Measurements from ENCODE around the gene PCDHGA5.
"Not testable (repeated sequence)": the region's sequence is repeated elsewhere in the genome, so short reads cannot be mapped to it uniquely, and the experiment has no call there.

The PCDHGA5 gene

DNA sequence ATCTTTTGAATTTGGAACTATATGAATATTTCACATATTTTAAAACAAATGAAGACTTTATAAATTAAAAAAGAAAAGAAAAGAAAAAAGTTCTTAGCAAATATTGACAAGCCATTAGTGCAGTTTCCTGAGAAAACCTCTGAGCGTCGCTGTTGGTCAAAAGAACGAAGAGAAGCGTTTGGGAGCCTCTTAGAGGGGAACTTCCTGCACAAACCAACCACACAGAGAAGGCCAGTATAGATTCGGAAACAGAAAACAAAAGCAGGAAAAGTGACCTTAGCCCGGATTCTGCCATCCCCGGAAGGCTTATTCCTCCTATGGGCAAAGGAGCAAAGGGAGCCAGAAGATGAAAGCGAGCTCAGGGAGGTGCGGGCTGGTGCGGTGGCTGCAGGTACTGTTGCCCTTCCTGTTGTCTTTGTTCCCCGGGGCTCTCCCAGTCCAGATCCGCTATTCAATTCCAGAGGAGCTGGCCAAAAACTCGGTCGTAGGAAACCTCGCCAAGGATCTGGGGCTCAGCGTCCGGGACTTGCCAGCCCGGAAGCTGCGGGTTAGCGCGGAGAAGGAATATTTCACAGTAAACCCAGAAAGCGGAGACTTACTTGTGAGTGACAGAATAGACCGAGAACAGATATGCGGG lies 4.1 kb upstream of the PCDHGA5 start, which contains the start of gene PCDHGB2:
PCDHGB2 (plus strand) TSS at position 205 of the 637 bp plus-strand sequence; CDS start at position 347, 142 bp downstream.
- ATAC-seq (replicated peaks) (peak; percentile 54), DNase-seq (peak in 1 of 3 experiments; percentile 20)
- Mint-ChIP-seq H3K36me3 (ENCODE audit: insufficient read depth) (peaks cover 13% of the 10 kb centered on the region), H3K27ac (peak within 1 kb of the TSS; percentile 44 to 47), H3K4me1 (ENCODE audit: low read depth in 2 of 2) (peaks cover 2 to 9% of the 10 kb centered on the region in 2 donors), H3K9me3 (peaks cover 0 to 15% of the 10 kb centered on the region in 2 donors), H3K27me3 (peaks cover 59 to 95% of the 10 kb centered on the region in 2 donors), H3K4me3 (peak within 1 kb of the TSS; percentile 65 to 80)

DNA sequence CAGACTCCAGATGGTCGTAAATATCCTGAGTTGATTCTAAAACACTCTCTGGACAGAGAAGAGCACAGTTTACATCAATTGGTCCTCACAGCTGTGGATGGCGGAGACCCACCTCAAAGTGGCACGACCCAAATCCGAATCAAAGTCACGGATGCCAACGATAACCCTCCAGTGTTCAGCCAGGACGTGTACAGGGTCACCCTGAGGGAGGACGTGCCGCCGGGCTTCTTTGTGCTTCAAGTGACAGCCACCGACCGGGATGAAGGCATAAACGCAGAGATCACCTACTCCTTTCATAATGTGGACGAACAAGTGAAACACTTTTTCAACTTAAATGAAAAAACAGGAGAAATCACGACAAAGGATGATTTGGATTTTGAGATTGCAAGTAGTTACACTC lies 3.3 kb upstream of the PCDHGA5 start:
- no peak for ATAC-seq (replicated peaks)
- Mint-ChIP-seq H3K4me1 (ENCODE audit: low read depth in 2 of 2) (peaks cover 2 to 9% of the 10 kb centered on the region in 2 donors), H3K36me3 (ENCODE audit: insufficient read depth) (peaks cover 16% of the 10 kb centered on the region), H3K27me3 (peaks cover 60 to 95% of the 10 kb centered on the region in 2 donors), H3K27ac (no peak overlapping the region), H3K4me3 (peak overlapping the region in 1 of 2 donors; percentile 80), H3K9me3 (peaks cover 0 to 15% of the 10 kb centered on the region in 2 donors)
- DNase-seq, result no peak

DNA sequence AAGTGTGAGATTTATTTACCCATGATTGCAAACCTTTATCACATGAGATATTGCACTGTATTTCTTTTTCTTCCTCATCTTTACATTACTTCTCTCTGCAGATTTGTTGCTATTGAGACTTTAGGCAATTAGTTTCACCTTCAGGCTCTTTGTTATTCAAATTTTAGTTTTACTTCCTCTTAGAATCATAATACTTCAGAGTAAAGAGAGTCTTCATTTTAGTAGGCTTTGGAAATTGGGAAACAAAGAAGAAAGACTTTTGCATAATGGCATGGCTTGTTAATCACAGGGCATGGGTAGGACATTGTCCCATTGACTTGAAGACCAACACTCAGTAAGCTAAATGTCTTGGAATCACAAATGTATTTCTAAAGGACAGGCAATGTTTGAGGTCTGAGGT lies 1.2 kb upstream of the PCDHGA5 start:
- Mint-ChIP-seq H3K36me3 (ENCODE audit: insufficient read depth) (peaks cover 19% of the 10 kb centered on the region), H3K27ac (no peak overlapping the region), H3K4me1 (ENCODE audit: low read depth in 2 of 2) (peaks cover 2 to 9% of the 10 kb centered on the region in 2 donors), H3K27me3 (peaks cover 52 to 90% of the 10 kb centered on the region in 2 donors), H3K4me3 (no peak overlapping the region), H3K9me3 (peaks cover 0 to 15% of the 10 kb centered on the region in 2 donors)
- ATAC-seq (replicated peaks), result no peak
- no peak for DNase-seq

DNA sequence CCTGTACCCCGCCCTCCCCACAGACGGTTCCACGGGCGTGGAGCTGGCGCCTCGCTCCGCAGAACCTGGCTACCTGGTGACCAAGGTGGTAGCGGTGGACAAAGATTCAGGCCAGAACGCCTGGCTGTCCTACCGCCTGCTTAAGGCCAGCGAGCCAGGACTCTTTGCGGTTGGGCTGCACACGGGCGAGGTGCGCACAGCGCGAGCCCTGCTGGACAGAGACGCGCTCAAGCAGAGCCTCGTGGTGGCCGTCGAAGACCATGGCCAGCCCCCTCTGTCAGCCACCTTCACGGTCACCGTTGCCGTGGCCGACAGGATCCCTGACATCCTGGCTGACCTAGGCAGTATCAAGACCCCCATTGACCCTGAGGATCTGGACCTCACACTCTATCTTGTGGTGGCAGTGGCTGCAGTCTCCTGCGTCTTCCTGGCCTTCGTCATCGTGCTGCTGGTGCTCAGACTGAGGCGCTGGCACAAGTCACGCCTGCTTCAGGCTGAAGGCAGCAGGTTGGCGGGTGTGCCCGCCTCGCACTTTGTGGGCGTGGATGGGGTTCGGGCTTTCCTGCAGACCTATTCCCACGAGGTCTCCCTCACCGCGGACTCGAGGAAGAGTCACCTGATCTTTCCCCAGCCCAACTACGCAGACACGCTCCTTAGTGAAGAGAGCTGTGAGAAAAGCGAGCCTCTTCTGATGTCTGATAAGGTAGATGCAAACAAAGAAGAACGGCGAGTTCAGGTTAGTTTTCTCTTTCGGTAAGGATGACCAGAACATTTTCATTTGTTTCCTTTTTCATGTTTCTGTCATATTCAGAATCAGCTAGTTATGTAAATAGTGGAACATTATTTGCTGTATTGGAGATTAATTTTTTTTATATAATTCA lies 2.3 kb downstream of the PCDHGA5 start:
- H3K27me3 Mint-ChIP-seq, result peaks cover 52 to 85% of the 10 kb centered on the region in 2 donors
- ATAC-seq (replicated peaks), result no peak
- peaks cover 0 to 8% of the 10 kb centered on the region in 2 donors for H3K9me3 Mint-ChIP-seq
- H3K4me3 Mint-ChIP-seq, result no peak overlapping the region
- H3K36me3 Mint-ChIP-seq (ENCODE audit: insufficient read depth), result peaks cover 17% of the 10 kb centered on the region
- H3K4me1 Mint-ChIP-seq (ENCODE audit: low read depth in 2 of 2), result peaks cover 3 to 10% of the 10 kb centered on the region in 2 donors
- H3K27ac Mint-ChIP-seq, result no peak overlapping the region
- DNase-seq, result no peak

DNA sequence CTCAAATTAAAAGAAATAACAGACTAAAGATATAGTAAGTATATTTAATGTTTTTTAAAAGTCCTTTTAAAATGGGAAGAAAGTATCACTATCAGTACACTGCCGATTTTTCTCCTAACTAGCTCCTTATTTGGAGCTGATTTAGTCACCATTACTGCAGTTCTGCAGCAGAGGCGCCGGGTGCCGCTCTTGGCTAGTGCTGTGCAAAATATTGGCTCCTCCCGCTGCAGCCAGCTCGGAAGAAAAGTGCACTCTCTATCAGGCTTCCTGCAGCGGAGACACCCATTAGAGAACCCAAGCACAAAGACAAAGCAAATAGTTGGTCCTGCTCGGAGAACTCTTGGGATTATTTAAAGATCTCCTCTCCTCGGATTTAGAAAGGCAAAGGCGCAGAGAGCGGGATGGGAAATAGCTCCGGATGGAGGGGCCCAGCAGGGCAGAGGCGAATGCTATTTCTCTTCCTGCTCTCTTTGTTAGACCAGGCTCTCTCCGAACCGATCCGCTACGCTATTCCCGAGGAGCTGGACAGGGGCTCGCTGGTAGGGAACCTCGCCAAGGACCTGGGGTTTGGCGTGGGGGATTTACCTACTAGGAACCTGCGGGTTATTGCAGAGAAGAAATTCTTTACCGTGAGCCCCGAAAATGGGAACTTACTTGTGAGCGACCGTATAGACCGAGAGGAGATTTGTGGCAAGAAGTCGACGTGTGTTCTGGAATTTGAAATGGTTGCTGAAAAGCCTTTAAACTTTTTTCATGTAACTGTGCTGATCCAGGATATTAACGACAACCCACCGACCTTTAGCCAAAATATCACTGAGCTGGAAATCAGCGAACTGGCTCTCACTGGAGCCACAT lies 6.3 kb downstream of the PCDHGA5 start, which contains the start of gene PCDHGB3:
PCDHGB3 (plus strand) TSS at position 249 of the 855 bp plus-strand sequence; CDS start at position 402, 153 bp downstream.
- DNase-seq (no peak), ATAC-seq (replicated peaks) (peak; percentile 74)
- Mint-ChIP-seq H3K36me3 (ENCODE audit: insufficient read depth) (peaks cover 3% of the 10 kb centered on the region), H3K4me1 (ENCODE audit: low read depth in 2 of 2) (peaks cover 5% of the 10 kb centered on the region in 2 donors), H3K27me3 (peaks cover 35 to 63% of the 10 kb centered on the region in 2 donors), H3K9me3 (no peaks in the 10 kb centered on the region), H3K4me3 (peak within 1 kb of the TSS; percentile 75 to 86), H3K27ac (peak within 1 kb of the TSS in 1 of 2 donors; percentile 77)

DNA sequence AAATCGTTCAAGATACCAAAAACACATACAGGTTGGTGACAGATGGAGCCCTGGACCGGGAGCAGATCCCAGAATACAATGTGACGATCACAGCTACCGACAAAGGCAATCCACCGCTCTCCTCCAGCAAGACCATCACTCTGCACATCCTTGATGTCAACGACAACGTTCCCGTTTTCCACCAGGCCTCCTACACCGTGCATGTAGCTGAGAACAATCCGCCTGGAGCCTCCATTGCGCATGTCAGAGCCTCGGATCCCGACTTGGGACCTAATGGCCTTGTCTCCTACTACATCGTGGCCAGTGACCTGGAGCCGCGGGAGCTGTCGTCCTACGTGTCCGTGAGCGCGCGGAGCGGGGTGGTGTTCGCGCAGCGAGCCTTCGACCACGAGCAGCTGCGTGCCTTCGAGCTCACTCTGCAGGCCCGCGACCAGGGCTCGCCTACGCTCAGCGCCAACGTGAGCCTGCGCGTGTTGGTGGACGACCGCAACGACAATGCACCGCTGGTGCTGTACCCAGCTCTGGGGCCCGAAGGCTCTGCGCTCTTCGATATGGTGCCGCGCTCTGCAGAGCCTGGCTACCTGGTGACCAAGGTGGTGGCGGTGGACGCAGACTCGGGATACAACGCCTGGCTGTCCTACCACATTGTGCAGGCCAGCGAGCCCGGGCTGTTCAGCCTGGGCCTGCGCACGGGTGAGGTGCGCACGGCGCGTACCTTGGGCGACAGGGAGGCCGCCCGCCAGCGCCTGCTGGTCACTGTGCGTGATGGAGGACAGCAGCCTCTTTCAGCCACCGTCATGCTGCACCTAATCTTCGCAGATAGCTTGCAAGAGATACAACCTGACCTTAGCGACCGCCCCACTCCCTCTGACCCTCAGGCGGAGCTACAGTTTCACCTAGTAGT lies 7.9 kb downstream of the PCDHGA5 start:
- Mint-ChIP-seq H3K27me3 (peaks cover 32 to 59% of the 10 kb centered on the region in 2 donors), H3K4me3 (no peak overlapping the region), H3K9me3 (peaks cover 0 to 4% of the 10 kb centered on the region in 2 donors), H3K36me3 (ENCODE audit: insufficient read depth) (peaks cover 3% of the 10 kb centered on the region), H3K4me1 (ENCODE audit: low read depth in 2 of 2) (peaks cover 5% of the 10 kb centered on the region in 2 donors), H3K27ac (no peak overlapping the region)
- ATAC-seq (replicated peaks) (no peak), DNase-seq (no peak)

DNA sequence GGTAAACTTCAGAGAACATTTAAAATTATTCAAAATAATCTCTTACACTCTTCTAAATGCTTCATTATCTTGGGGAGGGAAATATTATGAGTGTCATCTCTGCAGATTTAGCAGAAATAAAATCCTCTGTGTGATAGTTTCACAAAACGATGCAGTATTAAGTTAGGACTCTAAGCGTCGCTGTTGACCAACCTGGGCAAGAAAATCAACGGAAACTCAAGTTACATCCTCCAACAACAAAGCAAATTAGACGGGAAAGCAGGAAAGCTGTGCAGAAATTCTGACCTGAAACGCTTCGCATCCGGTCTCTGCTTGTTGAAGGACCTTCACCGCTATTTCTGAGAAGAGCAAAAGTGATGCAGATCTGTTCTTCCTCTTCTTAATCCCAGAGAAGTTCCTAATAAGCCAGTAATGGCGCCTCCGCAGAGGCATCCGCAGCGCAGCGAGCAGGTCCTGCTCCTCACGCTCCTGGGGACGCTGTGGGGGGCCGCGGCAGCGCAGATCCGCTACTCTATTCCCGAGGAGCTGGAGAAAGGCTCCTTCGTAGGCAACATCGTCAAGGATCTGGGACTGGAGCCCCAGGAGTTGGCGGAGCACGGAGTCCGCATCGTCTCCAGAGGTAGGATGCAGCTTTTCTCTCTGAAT lies 9.8 kb downstream of the PCDHGA5 start, which contains the start of gene PCDHGA6:
PCDHGA6 (plus strand) TSS at position 219 of the 645 bp plus-strand sequence; CDS start at position 412, 193 bp downstream.
- DNase-seq (no peak), ATAC-seq (replicated peaks) (no peak)
- Mint-ChIP-seq H3K9me3 (peaks cover 0 to 4% of the 10 kb centered on the region in 2 donors), H3K4me1 (ENCODE audit: low read depth in 2 of 2) (peaks cover 5% of the 10 kb centered on the region in 2 donors), H3K27me3 (peaks cover 30 to 53% of the 10 kb centered on the region in 2 donors), H3K27ac (no peak within 1 kb of the TSS), H3K36me3 (ENCODE audit: insufficient read depth) (no peaks in the 10 kb centered on the region), H3K4me3 (no peak within 1 kb of the TSS)

DNA sequence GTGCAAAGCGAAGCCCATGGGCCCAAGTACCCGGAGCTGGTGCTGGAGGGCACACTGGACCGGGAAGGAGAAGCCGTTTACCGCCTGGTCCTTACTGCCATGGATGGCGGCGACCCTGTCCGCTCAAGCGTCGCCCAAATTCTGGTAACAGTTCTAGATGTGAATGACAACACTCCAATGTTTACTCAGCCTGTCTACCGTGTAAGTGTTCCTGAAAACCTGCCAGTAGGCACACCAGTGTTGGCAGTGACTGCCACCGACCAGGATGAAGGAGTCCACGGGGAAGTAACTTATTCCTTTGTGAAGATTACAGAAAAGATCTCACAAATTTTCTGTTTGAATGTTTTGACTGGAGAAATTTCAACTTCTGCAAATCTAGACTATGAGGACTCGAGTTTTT lies 10.7 kb downstream of the PCDHGA5 start:
- Mint-ChIP-seq H3K36me3 (ENCODE audit: insufficient read depth) (no peaks in the 10 kb centered on the region), H3K27me3 (peaks cover 26 to 52% of the 10 kb centered on the region in 2 donors), H3K4me3 (no peak overlapping the region), H3K9me3 (peaks cover 0 to 4% of the 10 kb centered on the region in 2 donors), H3K27ac (no peak overlapping the region), H3K4me1 (ENCODE audit: low read depth in 2 of 2) (peaks cover 5% of the 10 kb centered on the region in 2 donors)
- DNase-seq (no peak), ATAC-seq (replicated peaks) (no peak)

DNA sequence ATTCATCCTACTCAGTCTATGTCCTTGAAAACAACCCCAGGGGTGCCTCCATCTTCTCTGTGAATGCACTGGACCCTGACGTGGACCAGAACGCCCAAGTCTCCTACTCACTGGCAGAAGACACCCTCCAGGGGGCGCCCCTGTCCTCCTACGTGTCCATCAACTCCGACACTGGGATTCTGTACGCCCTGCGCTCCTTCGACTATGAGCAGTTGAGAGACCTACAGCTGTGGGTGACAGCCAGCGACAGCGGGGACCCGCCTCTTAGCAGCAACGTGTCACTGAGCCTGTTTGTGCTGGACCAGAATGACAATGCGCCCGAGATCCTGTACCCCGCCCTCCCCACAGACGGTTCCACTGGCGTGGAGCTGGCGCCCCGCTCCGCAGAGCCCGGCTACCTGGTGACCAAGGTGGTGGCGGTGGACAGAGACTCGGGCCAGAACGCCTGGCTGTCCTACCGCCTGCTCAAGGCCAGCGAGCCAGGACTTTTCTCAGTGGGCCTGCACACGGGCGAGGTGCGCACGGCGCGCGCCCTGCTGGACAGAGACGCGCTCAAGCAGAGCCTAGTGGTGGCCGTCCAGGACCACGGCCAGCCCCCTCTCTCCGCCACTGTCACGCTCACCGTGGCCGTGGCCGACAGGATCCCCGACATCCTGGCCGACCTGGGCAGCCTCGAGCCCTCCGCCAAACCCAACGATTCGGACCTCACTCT lies 11.6 kb downstream of the PCDHGA5 start:
- not testable (repeated sequence) for H3K27ac Mint-ChIP-seq; DNase-seq; H3K36me3 Mint-ChIP-seq (ENCODE audit: insufficient read depth); H3K4me1 Mint-ChIP-seq (ENCODE audit: low read depth in 2 of 2); H3K9me3 Mint-ChIP-seq; H3K4me3 Mint-ChIP-seq; ATAC-seq (replicated peaks)
- peaks cover 18 to 42% of the 10 kb centered on the region in 2 donors for H3K27me3 Mint-ChIP-seq

DNA sequence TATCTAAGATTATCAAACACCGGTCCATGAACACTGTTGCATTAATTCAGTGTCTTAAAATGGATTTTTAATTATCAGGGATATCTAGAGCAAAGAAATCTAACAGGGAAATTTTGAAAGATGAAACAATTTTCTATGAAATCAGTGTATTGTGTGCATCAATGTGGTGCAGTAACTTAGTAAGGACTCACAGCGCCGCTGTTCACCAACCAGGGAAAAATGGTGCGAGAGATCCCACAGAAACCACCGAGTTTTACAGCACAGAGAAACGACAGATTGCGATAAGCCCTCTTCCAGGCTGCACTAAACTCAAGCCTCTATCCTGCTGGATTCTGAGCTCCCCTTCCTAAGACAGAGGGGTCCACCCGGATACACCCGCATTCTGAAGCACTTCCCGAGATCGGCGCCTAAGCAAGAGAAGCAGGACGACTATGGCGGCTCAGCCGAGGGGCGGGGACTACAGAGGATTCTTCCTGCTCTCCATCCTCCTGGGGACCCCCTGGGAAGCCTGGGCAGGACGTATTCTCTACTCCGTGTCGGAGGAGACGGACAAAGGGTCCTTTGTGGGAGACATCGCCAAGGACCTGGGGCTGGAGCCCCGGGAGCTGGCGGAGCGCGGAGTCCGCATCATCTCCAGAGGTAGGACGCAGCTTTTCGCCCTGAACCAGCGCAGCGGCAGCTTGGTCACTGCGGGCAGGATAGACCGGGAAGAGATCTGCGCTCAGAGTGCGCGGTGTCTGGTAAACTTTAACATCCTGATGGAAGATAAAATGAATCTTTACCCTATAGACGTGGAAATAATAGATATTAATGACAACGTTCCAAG lies 18.7 kb downstream of the PCDHGA5 start, which contains the start of gene PCDHGA7:
PCDHGA7 (plus strand) TSS at position 274 of the 826 bp plus-strand sequence; CDS start at position 432, 158 bp downstream.
- DNase-seq (no peak), ATAC-seq (replicated peaks) (no peak)
- Mint-ChIP-seq H3K9me3 (peaks cover 0 to 10% of the 10 kb centered on the region in 2 donors), H3K27ac (no peak within 1 kb of the TSS), H3K4me3 (peak within 1 kb of the TSS; percentile 48 to 70), H3K4me1 (ENCODE audit: low read depth in 2 of 2) (no peaks in the 10 kb centered on the region), H3K36me3 (ENCODE audit: insufficient read depth) (no peaks in the 10 kb centered on the region), H3K27me3 (peaks cover 51 to 59% of the 10 kb centered on the region in 2 donors)
